Gastrocnemius medialis (tissue), 4 donors: ENCODE data around the gene VAT1L.

Experiments used
- CTCF ChIP-seq, 5 experiments: fragments of 450-650 bp in 3 of 5; fragments of 200-600 bp in 2 of 5; sonication (generic) in 2 of 5; IDR thresholded peaks in 4 of 5; conservative IDR thresholded peaks in 1 of 5; 1 replicate in 4 of 5; 2 replicates in 1 of 5; pipeline ENCODE4 v1.5.1; 2016 to 2019; ENCODE audit warnings: antibody characterized with exemption in 5 of 5, mild to moderate bottlenecking in 3 of 5, moderate library complexity in 3 of 5
- POLR2A ChIP-seq, 2 donors: fragments of 450-650 bp; IDR thresholded peaks; one replicate each; pipeline ENCODE4 v1.6.1; 2017; ENCODE audit warnings: antibody characterized with exemption in 2 of 2, mild to moderate bottlenecking in 2 of 2, moderate library complexity in 2 of 2

GRCh38 chr16:77838597-77839255, 50.4 kb downstream of the VAT1L start:
- TF ChIP-seq POLR2A (IDR thresholded peaks at IDR 0.05) (no peak), CTCF (IDR thresholded peaks at IDR 0.05 in 4 of 5, conservative IDR thresholded peaks at IDR 0.05 in 1 of 5) (no peak)
